SK-N-MC (cell line): ENCODE data around the gene EIF2B1.

ENCODE experiments used
- EZH2 ChIP-seq: fragments of 200-600 bp; sonication (generic); IDR thresholded peaks from one replicate; pipeline ENCODE4 v1.6.1; 2017; ENCODE audit warnings: antibody characterized with exemption
- FOXP2 ChIP-seq: optimal IDR thresholded peaks from 2 replicates; pipeline ENCODE3; 2011; ENCODE audit warnings: mild to moderate bottlenecking, moderate library complexity; ENCODE audit not compliant: insufficient read depth; ENCODE audit errors: extremely low read length, control extremely low read depth
- POLR2AphosphoS5 ChIP-seq: IDR thresholded peaks from 2 replicates; pipeline ENCODE4 v1.6.1; 2012; ENCODE audit warnings: mild to moderate bottlenecking, low read depth, low read length, borderline replicate concordance

DNA sequence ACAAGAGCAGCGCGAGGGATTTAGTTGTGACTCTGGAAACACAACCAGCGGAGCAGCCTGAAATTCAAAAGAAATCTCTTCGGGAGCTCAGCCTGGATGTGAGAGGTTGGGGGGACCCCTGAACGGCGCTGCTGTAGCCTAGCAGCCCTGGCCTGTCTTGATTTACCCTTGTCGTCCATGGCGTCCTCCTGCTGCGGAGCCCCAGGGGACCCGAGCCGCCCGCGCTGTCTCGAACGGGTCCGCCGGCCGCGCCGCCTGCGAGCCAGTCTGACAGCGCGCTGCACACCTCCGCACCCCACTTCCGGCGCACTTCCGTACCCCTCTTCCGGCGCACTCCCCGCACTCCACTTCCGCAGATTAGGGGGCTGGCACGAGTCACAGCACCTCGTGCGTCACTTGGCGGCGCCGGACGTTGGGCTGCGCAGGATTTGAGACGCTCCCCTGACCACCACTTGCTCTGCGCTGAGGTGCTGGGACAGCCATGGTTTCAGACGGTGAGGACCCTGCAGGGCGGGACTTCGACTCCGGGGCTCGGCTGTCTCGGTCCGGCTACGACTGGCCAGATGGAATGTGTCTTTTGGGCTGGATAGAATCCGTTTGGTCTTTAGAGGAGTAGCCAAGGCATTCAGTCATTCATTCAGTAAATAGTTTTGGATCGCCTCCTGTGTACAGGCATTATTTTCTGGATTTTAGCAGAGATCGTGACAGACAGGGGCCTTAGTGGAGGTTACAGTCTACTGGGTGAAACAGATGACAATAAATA, at the start of gene EIF2B1, which contains the start of gene GTF2H3:
- TF ChIP-seq POLR2AphosphoS5 (peak; percentile 99), FOXP2 (peak; percentile 74), EZH2 (no peak)
